H9 (cell line): Measurements from ENCODE around the gene WDR44. TPM values are rescaled to one million over a fixed set of nuclear protein-coding genes. Genes with fewer than 3 reads are reported as not detected.

Experiments used
- DNase-seq: peaks from one replicate; pipeline ENCODE4 v3.0.0-alpha.2; 2017
- H2AFZ ChIP-seq: one replicate; pipeline ENCODE4 v1.6.1; 2013; ENCODE audit warnings: mild to moderate bottlenecking, low read length, control low read depth, moderate library complexity
- H2AK5ac ChIP-seq: 2 replicates; pipeline ENCODE4 v1.6.1; 2013; ENCODE audit warnings: low read length, control low read depth, mixed read lengths; ENCODE audit not compliant: insufficient read length
- H2BK120ac ChIP-seq: one replicate; pipeline ENCODE4 v1.6.1; 2013; ENCODE audit warnings: low read depth, mild to moderate bottlenecking, low read length, control low read depth, inconsistent platforms; ENCODE audit not compliant: poor library complexity, severe bottlenecking
- H2BK12ac ChIP-seq: 2 replicates; pipeline ENCODE4 v1.6.1; 2013; ENCODE audit warnings: low read length, control low read depth, mixed read lengths, low read depth; ENCODE audit not compliant: insufficient read length
- H2BK15ac ChIP-seq: 2 replicates; pipeline ENCODE4 v1.6.1; 2013; ENCODE audit warnings: low read depth, low read length, control low read depth
- H2BK20ac ChIP-seq: one replicate; pipeline ENCODE4 v1.6.1; 2013; ENCODE audit warnings: low read depth, mild to moderate bottlenecking, low read length, control low read depth, inconsistent platforms; ENCODE audit not compliant: poor library complexity, severe bottlenecking
- H2BK5ac ChIP-seq: 2 replicates; pipeline ENCODE4 v1.6.1; 2013; ENCODE audit warnings: low read length, control low read depth, mixed read lengths; ENCODE audit not compliant: insufficient read length
- H3K14ac ChIP-seq: 2 replicates; pipeline ENCODE4 v1.6.1; 2013; ENCODE audit warnings: low read length, control low read depth; ENCODE audit not compliant: insufficient read depth
- H3K18ac ChIP-seq: 2 replicates; pipeline ENCODE4 v1.6.1; 2013; ENCODE audit warnings: low read depth, mild to moderate bottlenecking, mixed read lengths, low read length, control low read depth; ENCODE audit not compliant: insufficient read length
- H3K23ac ChIP-seq: 2 replicates; pipeline ENCODE4 v1.6.1; 2013; ENCODE audit warnings: low read length, control low read depth, mixed read lengths, low read depth; ENCODE audit not compliant: insufficient read length
- H3K23me2 ChIP-seq: 2 replicates; pipeline ENCODE4 v1.6.1; 2013; ENCODE audit warnings: low read depth, mild to moderate bottlenecking, mixed read lengths, low read length, control low read depth; ENCODE audit not compliant: insufficient read length, poor library complexity, severe bottlenecking
- H3K27ac ChIP-seq: 2 replicates; pipeline ENCODE4 v1.5.1; 2013; ENCODE audit warnings: low read length, control low read depth, mixed read lengths, low read depth; ENCODE audit not compliant: insufficient read length
- H3K27me3 ChIP-seq: 2 replicates; pipeline ENCODE4 v1.6.1; 2013; ENCODE audit warnings: low read length, control low read depth, inconsistent platforms; ENCODE audit not compliant: insufficient read depth
- H3K4ac ChIP-seq: 2 replicates; pipeline ENCODE4 v1.6.1; 2013; ENCODE audit warnings: low read depth, mild to moderate bottlenecking, control low read depth, inconsistent platforms, low read length, moderate library complexity
- H3K4me1 ChIP-seq: 2 replicates; pipeline ENCODE4 v1.6.1; 2013; ENCODE audit warnings: low read length, control low read depth, inconsistent platforms; ENCODE audit not compliant: insufficient read depth
- H3K4me2 ChIP-seq: 2 replicates; pipeline ENCODE4 v1.6.1; 2013; ENCODE audit warnings: low read length, control low read depth, mixed read lengths; ENCODE audit not compliant: insufficient read length, insufficient read depth
- H3K56ac ChIP-seq: 2 replicates; pipeline ENCODE4 v1.6.1; 2013; ENCODE audit warnings: low read depth, mild to moderate bottlenecking, mixed read lengths, low read length, control low read depth; ENCODE audit not compliant: insufficient read length
- H3K79me1 ChIP-seq: 2 replicates; pipeline ENCODE4 v1.6.1; 2013; ENCODE audit warnings: low read depth, mild to moderate bottlenecking, moderate library complexity, low read length, control low read depth, inconsistent platforms; ENCODE audit not compliant: insufficient read depth, poor library complexity, severe bottlenecking
- H3K79me2 ChIP-seq: 2 replicates; pipeline ENCODE4 v1.6.1; 2013; ENCODE audit warnings: low read length, control low read depth, inconsistent platforms; ENCODE audit not compliant: insufficient read depth
- H3K9ac ChIP-seq: 2 replicates; pipeline ENCODE4 v1.6.1; 2013; ENCODE audit warnings: low read length, control low read depth, mixed read lengths; ENCODE audit not compliant: insufficient read length; ENCODE audit errors: extremely low read depth
- H3K9me3 ChIP-seq: one replicate; pipeline ENCODE4 v1.6.1; 2013; ENCODE audit warnings: low read depth, low read length, inconsistent platforms; ENCODE audit not compliant: control insufficient read depth
- H3T11ph ChIP-seq: one replicate; pipeline ENCODE4 v1.6.1; 2013; ENCODE audit warnings: mild to moderate bottlenecking, low read length, control low read depth, inconsistent platforms
- H4K20me1 ChIP-seq: one replicate; pipeline ENCODE4 v1.6.1; 2013; ENCODE audit not compliant: control insufficient read depth, insufficient read length, insufficient read depth
- H4K5ac ChIP-seq: 2 replicates; pipeline ENCODE4 v1.6.1; 2013; ENCODE audit warnings: low read depth, mild to moderate bottlenecking, mixed read lengths, low read length, control low read depth; ENCODE audit not compliant: insufficient read length
- H4K8ac ChIP-seq: replicated peaks from 2 replicates; pipeline ENCODE4 v1.6.1; 2013; ENCODE audit warnings: low read length, control low read depth, mixed read lengths, low read depth; ENCODE audit not compliant: insufficient read length
- H4K91ac ChIP-seq: 2 replicates; pipeline ENCODE4 v1.6.1; 2013; ENCODE audit warnings: low read depth, mild to moderate bottlenecking, moderate library complexity, mixed read lengths, low read length, control low read depth; ENCODE audit not compliant: insufficient read length
- H3K27ac Mint-ChIP-seq, 3 experiments: 2 replicates in 2 of 3; 3 replicates in 1 of 3; pipeline ENCODE4 v1.8.0; 2020 to 2021; ENCODE audit warnings: mixed read lengths in 3 of 3, mild to moderate bottlenecking in 1 of 3, moderate library complexity in 1 of 3
- H3K27me3 Mint-ChIP-seq: 2 replicates; pipeline ENCODE4 v1.8.0; 2021; ENCODE audit warnings: low read depth, mild to moderate bottlenecking, moderate library complexity, mixed read lengths
- H3K36me3 Mint-ChIP-seq, 3 experiments: 2 replicates in 2 of 3; 3 replicates in 1 of 3; pipeline ENCODE4 v1.8.0; 2020 to 2021; ENCODE audit warnings: low read depth in 3 of 3, mixed read lengths in 3 of 3; ENCODE audit not compliant: insufficient read depth in 1 of 3
- H3K4me1 Mint-ChIP-seq, 2 experiments: 2 replicates each; pipeline ENCODE4 v1.8.0; 2020; ENCODE audit warnings: mixed read lengths in 2 of 2
- H3K4me3 Mint-ChIP-seq, 2 experiments: 2 replicates in 1 of 2; 3 replicates in 1 of 2; pipeline ENCODE4 v1.8.0; 2020 to 2021; ENCODE audit warnings: mild to moderate bottlenecking in 2 of 2, mixed read lengths in 2 of 2, moderate library complexity in 1 of 2
- H3K9me3 Mint-ChIP-seq, 2 experiments: 2 replicates in 1 of 2; 3 replicates in 1 of 2; pipeline ENCODE4 v1.8.0; 2020; ENCODE audit warnings: mild to moderate bottlenecking in 2 of 2, mixed read lengths in 2 of 2, moderate library complexity in 1 of 2
- WGBS: extraction: QIAGEN DNeasy Blood & Tissue Kit; methylation state at CpG from one replicate; pipeline ENCODE4 v1.1.7; 2013; ENCODE audit warnings: missing lambda C conversion rate, low lambda C conversion rate, mixed read lengths; ENCODE audit not compliant: insufficient read length; ENCODE audit errors: extremely low coverage; 5-methylcytosine and 5-hydroxymethylcytosine counted together
- total RNA-seq: library from RNA; stranded (reverse); gene quantifications from 2 replicates; pipeline ENCODE4 v1.2.1, GENCODE V29; 2021
- TF ChIP-seq, protein P1 (sequence below): fragments of 200-600 bp; sonication (generic); conservative IDR thresholded peaks from 3 replicates; pipeline ENCODE4 v1.8.0; 2021; ENCODE audit warnings: antibody characterized with exemption, mild to moderate bottlenecking

The WDR44 gene
- total RNA-seq, 1 experiment from 2014 or later = 29.6 TPM

- H2BK12ac ChIP-seq = no peak overlapping the region
- H3K4me1 Mint-ChIP-seq = no peaks in the 10 kb centered on the region
- H3K27ac Mint-ChIP-seq = no peak overlapping the region
These were observed 50.2 kb downstream of the WDR44 start for GRCh38 chrX:118396113-118396512.

More at GRCh38 chrX:118396113-118396512, 50.2 kb downstream of the WDR44 start:
- Histone ChIP-seq H3K27ac (no peak overlapping the region), H2AK5ac (no peak overlapping the region), H3K18ac (no peak overlapping the region), H3K14ac (no peak overlapping the region), H3K79me2 (no peaks in the 10 kb centered on the region), H3K9ac (no peak overlapping the region), H3K4me2 (no peak overlapping the region), H2BK5ac (no peak overlapping the region), H3K79me1 (no peaks in the 10 kb centered on the region), H3K4me1 (no peaks in the 10 kb centered on the region), H3K56ac (no peak overlapping the region), H4K20me1 (no peaks in the 10 kb centered on the region), H2BK15ac (no peak overlapping the region), H2AFZ (no peak overlapping the region), H4K8ac (no peak overlapping the region), H3K23ac (no peak overlapping the region), H3T11ph (no peak overlapping the region), H2BK20ac (no peak overlapping the region), H4K5ac (no peak overlapping the region), H3K9me3 (peaks cover 7% of the 10 kb centered on the region), H3K27me3 (no peaks in the 10 kb centered on the region), H2BK120ac (no peak overlapping the region), H3K23me2 (no peaks in the 10 kb centered on the region), H4K91ac (no peak overlapping the region), H3K4ac (no peak overlapping the region)
- TF ChIP-seq, protein P1, sequence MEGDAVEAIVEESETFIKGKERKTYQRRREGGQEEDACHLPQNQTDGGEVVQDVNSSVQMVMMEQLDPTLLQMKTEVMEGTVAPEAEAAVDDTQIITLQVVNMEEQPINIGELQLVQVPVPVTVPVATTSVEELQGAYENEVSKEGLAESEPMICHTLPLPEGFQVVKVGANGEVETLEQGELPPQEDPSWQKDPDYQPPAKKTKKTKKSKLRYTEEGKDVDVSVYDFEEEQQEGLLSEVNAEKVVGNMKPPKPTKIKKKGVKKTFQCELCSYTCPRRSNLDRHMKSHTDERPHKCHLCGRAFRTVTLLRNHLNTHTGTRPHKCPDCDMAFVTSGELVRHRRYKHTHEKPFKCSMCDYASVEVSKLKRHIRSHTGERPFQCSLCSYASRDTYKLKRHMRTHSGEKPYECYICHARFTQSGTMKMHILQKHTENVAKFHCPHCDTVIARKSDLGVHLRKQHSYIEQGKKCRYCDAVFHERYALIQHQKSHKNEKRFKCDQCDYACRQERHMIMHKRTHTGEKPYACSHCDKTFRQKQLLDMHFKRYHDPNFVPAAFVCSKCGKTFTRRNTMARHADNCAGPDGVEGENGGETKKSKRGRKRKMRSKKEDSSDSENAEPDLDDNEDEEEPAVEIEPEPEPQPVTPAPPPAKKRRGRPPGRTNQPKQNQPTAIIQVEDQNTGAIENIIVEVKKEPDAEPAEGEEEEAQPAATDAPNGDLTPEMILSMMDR = no peak
- Mint-ChIP-seq H3K4me3 (no peak overlapping the region), H3K9me3 (no peaks in the 10 kb centered on the region), H3K27me3 (no peaks in the 10 kb centered on the region), H3K36me3 (peaks cover 40 to 54% (median 43%) of the 10 kb centered on the region in 3 experiments; a peak in 6 of 7 replicates)
- no peak for DNase-seq
- no CpG with 5 or more reads among the region's 1 CpG for WGBS
